ENCODE measurements around the gene DCLK1.

Gene DCLK1

DNA sequence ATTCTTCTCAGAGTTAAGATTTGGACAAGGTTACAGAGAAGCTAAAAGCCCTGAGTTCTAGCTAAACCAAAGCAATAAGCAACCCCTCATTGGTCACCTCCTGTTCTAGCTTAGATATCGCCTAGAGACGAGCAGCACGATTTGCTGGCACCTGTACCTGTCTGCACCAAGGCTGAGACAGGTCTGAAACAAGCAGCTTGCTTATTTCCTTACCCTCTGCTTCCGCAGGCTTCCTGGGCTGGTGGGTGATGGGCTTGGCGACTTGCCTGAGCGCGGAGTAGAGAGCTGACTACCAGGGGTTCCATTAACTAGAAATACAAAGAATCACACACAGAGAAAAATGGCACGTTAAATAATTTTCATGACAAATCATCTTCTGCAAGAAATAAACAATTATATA lies 276.9 kb downstream of the DCLK1 start:
- no peak for DNase-seq

DNA sequence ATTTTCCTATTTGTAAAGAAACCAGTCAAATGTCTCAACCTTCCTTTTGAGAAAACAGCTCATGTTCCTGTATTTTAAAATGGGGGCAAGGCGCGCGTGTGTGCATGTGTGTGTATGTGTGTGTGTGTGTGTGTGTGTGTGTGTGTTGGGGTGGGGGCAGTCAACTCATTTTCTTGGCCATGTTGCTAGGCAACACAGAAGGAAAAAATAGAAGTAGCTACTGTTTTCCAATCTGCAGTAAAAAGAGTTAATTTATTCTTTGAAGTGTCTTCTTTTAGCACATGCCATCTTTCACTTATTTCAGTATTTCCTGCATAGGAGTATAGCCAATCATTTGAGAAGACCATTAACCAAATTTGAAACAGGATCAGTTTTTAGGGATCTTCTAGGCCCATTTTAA lies 279.3 kb downstream of the DCLK1 start:
- DNase-seq, result no peak

DNA sequence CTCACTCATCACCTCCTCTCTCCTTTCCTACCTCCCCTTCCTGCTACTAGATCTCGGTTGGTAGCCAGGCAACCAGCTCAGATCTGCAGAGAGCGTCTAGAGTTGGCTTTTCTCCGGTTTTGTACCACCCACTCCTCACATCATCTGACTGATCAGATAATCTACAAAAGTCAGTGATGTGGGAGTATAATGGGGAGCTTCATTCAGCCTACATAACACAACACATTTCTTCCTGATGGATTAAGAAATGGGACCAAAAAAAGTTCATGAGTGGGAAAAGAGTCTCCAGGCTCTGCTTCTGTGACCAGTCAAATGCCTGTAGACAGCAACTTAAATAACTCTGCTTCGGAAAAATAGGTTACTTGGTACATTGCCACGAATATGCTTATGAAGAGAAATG lies 279.8 kb downstream of the DCLK1 start:
- DNase-seq, result no peak

DNA sequence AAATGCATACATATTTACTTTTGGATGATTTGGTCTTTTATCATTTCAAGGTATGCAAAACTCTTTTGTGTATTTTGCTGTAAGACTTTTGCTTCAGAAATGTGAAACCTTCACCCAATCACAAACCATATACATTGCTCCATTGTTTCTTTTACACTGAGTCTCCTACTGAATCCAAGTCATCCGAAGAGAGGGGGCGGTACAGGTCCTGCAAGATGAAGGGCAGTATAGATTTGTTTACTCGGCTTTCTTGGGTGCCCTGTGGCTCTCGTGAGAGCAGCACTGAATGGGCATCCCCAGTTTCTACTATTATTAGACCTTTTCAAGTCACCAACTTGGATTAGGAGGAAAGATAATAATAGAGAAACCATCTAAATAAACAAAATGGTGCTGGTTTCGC lies 280.6 kb downstream of the DCLK1 start:
- DNase-seq, result no peak

DNA sequence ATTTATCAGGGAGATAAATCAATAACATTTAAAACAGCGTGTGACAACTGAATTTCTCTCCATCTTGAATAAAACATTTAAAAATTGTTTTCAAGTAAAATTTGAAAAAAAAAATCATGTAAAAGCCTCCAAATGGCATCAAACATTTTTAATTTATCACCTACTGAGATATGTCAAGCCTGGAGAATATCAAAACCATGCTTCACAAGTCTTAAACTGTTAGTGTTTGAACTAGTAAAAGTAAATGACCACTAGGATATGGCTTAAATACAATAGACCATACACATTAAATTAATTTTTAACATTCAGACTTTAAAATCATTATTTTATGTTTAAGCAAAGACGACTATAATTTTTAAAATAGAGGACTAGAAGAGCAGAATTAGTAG lies 281.9 kb downstream of the DCLK1 start:
- no peak for DNase-seq

DNA sequence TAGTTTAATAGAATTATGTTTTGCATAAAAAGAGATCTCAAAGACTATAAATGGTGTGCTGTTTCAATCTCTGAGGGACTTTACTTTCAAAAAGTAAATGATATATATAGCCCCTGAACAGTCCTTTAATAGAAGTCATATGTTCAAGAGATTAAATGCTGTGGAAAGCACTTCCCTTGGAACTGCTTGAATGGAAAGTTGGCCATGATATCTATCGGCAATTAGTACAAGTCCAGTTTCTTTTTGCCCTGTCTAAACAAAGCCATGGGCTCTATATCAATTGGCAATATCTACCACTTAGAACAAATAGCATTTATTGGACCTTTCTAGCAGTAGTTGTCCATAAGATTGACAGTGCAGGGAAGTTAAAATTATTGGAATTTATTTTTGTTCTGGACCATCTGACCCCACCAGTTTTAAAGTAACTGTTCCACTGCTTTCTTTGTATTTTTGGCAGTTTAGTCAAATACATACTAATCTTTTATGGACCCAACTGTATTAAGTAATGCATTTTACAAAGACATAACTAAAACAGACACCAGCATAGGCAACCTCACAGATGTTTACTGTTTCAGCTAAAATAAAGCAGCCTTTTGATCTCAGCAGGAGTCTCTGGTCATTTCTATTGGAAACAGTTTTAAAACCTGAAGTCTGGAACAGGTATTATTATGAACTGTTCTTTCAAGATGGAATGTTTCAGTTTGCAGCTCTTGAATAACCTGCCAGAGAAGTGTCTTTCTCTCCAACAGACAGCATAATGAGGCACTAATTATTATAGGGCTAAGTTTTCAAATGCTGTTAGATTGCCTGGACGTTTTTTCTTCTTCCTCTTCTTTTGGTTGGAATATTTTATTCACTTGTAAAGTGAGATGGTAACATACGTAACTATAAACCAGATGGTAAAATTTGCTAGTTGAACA lies 282.6 kb downstream of the DCLK1 start:
- DNase-seq, result no peak

DNA sequence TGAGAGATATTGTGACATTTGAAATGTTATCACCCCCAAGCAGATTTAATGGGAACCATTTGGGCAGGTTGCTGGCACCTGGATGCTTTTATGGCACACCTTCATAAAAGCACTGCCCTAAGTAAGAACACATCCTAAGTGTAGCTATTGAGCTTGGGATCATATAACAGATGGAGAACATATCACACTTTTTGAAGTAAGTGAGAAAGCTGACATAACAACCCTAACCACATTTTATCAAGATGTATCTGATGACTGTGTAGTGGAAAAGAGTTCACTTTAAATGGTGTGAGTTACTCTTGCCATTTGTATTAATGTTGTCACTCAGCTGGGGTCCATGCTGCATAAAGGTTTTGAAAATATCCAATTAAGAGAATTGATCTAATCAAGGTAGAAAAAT lies 287.9 kb downstream of the DCLK1 start:
- no peak for DNase-seq

DNA sequence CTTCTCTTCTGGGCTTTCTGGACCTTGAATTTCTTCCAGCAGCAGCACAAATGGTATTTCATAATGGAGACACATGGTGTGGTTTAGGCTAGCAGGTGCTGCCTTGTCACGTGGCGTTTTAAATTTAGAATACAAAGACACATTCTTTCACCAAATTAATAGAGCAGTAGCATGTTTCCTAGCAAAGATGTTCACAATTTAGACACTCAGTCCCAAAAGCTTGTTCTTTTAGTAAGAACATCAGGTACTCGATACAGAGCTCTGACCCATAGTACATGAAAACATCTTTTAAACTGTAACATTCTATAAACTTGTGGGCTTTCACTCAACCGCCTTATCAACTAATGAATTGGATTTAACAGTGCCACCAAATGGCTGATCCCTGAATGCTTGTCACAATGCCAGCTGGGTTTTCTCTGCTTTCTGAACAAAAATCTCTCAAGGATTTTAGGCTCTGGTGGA lies 290.1 kb downstream of the DCLK1 start:
- no peak for DNase-seq

DNA sequence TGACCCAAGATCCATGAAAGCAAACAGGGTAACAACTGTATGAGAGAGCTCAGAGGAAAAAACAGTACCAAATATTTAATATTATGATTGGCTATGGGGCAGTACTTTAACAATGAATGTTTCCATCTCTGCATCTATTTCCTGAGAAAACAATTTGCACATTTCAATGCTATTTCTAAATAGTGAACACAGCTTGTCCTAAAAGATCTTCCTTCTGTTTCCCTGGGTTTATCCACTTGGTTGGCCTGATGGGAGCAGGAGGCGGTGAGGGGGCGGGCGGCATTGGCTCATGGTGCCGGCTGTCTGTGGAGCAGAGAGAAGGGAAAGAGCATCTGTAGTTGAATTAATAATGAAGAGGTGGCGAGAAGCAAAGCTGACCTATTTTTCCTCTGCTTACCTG lies 291.4 kb downstream of the DCLK1 start:
- no peak for DNase-seq

DNA sequence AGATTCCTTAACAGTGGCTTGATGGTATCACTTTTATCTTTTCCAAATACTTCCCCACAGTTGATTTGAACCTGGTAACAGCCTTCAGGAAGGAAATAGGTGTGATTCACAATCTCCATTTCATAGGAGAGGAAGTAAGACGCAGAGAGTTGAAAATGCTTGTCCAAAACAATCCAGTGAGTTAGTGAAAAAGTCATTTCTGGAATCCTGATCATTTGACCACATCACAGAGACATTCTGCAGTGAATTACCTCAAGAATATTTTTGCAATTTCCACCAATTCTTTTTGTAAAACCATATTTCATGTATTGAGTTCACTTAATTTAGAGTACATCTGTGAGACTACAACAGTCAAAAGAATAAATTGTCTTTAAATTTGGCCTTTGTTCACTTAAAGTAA lies 292.8 kb downstream of the DCLK1 start:
- DNase-seq, result no peak

DNA sequence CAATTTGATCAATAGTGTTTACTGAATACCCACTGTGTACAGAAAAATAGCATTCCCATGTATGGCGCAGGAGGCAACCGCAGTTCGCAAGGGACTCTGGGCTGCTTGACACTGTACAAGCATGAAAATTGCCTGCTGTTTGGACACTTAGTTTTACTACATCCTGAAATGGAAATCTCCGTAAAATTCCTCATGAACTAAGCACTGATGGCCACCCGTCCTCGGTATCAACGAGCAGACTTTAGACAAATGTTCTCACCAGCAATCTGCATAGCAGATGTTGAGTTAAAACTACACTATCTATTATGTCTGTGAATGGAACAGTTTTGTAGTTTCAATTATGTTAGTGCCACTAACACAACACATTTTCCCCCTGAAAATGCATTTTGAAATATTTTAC lies 294.7 kb downstream of the DCLK1 start:
- DNase-seq, result no peak

DNA sequence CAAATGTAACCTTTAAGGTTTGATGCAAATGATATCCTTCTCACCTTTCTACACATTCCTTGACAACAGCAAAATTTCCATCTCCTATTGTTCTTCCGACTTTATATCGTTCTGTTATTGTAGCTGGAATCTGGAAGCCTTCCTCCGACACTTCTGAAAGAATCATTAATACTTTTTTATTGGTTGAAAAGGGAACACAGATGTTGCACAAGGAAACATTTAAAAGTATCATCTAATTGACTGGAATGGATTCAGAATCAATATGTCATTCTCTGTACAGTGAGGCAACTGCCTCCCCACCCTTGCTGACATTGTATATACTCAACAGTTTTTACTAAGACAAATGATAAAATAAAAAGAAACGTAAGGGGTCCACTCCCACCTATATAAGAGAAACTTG lies 295.2 kb downstream of the DCLK1 start:
- no peak for DNase-seq

DNA sequence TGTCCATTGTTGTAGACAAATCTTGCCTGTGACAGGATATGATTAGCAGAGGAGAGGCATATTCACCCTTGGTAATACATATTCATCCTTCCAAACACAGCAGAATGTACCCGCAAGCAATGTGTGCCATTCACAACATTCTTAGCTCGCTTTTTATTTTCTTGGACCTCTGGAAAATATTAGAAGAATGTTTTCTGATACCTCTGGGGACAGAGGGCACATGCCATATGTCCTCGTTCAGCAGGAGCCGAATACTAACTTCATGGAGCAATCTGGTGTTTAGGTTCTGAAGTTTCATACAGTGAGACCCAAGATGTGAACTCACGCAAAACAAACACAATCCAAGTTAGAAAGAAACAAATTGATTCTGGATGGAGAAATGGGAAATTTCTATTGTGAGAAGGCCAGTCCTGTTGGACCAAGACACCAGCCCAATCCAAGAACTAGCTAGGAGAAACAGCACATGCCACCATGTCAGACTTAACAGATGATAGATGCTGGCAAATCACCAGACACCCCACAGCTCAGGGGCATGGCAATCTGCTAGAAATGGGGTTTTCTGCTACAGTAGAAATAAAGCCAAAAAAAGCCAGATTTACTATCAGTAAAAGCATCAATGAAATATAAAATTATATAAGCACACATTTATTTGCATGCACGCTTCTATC lies 297.4 kb downstream of the DCLK1 start:
- no peak for DNase-seq

DNA sequence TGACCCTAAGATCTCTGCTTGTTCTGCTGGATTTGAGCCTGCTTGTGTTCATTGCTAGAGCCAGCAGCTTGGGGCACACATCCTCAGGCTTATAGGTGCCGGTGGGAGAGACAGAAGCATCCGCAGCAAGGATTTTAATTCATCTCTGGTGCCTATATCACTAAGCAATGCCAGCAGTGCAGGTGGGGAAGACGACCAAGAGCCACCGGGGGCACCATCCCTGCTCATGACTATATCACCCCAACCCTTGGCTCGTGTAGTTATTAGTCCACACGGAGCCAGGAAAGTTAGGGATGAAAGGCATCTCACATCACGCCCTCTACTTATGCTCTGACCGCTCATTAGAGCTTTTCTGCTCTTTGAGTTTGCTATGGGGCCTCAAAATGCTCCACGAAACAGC lies 298.2 kb downstream of the DCLK1 start:
- no peak for DNase-seq

DNA sequence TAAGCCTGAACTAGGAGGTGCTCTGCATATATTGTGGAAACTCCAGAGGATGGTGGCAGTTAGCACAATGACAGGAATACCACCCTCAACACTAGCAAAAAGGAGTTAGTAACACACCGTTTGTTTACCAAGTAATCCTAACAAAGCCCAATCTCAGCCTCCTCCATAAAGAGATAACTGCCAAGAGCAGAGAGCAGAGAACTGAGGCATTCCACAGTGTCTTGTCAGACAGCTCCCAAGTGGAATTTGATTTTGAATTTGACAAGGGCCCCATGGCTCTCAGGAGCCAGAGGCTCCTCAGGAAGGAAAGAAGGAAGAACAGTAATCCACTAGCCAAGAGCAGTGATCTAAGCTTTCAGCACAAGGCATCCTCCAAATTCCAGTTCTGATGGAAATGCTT lies 298.6 kb downstream of the DCLK1 start:
- DNase-seq, result no peak

DNA sequence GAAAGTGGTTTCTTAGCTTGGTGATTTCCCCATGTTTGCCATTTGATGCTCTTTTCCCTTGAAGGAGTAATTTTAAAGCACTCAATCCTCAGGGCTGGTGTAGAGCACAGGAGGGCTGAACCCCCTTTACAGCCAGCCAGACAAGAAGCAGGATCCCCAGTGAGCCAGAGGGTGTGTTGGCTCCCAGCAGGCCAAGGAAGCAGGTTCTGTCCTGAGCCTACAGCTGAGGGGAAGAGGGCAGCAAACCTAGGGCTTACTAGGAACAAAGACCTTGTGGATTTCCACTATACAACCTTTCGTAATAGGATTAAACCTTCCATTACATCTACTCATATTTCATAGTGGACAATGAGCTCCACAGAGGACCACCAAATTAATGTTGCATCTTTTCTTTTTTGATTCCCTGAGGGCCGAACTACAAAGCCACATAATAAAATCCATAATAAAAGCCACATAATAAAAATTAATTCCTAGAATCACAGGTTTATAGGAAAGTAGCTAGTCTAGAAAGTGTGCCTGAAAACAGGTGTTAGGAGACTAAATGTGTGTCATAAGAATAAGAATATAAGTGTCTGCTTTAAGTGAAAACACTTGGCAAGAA lies 300.2 kb downstream of the DCLK1 start:
- DNase-seq, result no peak

DNA sequence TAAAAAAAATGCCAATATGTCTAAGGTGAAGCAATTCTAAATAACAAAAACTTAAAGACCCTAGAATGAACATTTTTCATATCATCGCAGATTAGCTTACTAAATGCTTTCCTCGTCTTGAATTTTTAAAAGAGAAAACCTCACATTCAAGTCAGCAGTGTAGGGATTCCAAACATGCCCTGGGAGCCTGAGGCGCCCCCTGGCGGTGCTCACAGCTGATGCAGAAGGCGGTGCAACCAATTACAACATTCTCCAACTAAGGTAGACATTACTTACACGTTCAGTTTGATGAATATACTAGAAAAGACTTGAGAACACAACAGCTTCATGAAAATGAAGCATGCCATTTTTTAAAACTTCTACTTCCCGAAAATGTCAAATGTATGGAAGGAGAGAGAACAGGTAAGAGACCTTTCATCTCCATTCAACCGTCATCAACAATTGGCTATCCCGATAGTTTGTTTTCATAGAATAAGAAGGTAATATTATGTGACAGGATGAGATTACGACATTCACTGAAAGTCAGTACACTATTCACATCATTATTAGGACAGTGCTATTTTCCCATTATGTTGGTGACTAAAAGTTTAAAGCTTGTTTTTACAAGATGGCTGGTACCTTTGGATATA lies 304.4 kb downstream of the DCLK1 start:
- DNase-seq, result no peak

DNA sequence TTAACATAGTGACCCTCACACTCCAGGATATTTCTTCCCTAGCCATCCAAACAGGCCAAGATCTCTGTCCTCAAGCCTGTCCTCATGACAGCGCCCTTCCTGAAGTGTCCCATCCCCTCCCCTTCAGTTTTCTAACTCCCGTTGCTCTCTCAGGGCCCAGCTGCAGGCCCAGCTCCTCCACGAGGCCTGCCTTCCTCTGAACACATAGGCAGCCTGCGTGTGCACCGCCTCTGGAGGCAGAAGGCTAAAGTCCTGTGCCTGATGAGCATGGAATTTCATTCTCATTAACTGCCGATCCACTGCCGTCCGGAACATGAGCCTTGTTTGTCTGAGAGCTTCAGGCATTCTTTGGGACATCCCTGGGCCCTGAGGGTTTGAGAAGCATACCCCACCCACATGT lies 306.4 kb downstream of the DCLK1 start:
- no peak for DNase-seq

DNA sequence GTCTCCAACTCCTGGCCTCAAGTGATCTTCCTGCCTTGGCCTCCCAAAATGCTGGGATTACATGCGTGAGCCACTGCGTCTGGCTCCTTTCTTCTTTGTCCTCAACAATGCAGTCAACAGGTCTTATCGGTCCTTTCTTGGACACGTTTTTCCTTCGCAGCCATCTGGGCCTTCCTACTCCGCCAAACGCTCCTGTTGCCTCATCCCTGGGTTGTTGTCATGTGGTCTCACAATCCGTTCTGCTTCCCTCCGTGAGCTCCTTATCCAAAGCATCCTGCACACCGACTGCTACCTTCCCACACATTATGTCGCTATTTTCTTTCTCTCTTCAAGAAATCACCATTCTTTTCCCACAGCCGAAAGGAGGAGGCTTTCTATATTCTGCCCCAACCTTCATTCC lies 306.8 kb downstream of the DCLK1 start:
- DNase-seq, result no peak

DNA sequence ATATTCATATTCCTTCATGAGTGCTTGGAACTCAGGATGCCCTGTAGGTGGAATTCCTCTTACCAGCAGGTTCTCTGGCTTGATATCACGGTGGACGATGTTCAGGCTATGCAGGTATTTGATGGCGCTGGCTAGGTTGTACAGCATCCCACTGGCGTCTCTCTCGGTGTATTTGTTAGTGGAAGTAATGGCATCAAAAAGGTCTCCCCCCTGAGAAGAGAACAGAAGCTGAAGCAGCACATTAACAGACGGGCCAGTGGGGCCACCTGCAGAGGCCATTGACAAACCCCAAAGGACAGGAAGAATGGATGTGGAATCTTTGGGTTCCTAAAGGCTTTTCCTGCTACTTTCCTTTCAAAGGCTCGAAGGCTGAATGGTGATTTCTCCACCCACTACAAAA lies 308.5 kb downstream of the DCLK1 start:
- no peak for DNase-seq

DNA sequence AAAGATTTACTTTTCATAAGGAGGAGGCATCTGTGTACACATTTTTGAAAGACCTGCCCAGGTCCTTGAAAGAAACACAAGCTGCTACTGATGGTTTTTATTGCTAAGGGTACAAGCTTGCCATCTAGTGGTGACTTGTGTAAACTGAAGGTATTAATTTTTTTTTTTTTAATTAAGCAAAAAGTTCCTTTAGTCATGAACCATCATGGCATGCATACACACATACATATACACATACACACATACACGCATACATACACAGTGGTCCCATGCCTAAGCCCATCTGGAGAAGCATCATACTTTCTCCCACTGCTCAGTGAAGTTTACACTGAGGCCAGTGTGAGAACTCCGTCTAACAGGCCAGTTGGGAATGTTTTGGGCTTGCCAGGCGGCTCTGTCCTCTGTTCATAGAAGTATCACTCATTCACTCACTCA lies 312.5 kb downstream of the DCLK1 start:
- DNase-seq, result no peak

DNA sequence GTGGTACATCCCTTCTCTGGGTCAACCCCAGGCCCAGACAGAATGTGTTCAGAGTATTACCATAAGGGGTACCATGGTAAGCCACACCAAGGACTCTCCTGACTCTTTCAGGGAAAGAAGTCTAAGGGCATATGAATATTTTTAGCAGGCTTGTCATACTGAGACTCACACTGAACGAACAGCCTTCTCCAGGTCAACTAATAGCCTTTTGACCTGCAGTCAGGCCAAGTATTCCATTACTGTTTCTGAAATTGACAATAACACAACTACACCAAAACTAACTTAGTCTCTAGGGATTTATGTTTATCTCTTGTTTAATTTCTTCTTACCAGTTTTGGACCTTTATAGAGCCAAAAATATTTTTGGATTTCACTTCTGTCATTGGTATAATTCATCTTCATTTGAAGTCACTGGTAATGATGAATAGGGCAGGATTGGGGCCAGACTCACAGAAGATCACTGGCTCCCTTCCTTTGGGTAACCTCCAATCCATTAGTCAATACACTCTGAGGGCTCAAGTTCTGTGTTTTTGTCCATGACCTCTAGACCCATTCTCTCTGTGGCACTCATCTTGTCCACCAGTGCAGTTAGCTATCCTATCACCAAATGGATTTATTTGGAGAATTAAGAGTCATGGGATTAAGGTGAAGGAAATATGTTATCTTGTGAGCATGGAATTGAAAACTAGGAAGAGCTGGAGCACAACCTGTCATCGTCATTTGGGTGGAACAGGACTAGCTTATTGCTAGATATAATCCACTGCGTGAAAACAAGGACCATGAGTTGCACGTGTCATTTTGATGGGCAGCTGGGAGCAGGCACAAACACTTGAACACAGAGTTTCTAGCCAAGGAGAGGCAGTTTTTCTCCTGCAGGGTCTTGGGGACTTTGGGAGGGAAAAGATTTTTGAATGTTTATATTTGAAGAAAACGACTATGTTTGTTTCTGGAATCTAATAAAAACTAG lies 313.3 kb downstream of the DCLK1 start:
- DNase-seq, result no peak
